IMR-90 (cell line): ENCODE results near the gene KRTAP1-5. TPM values are rescaled to one million over a fixed set of nuclear protein-coding genes. Genes with fewer than 3 reads are reported as not detected.

ENCODE experiments used
- ATAC-seq: fragments of 200-7000 bp; cut with Tn5 transposase; 2 replicates; pipeline ENCODE4 v1.9.1; 2020; ENCODE audit warnings: low read depth, mild to moderate bottlenecking, moderate library complexity
- BruUV-seq: library from RNA; stranded (reverse); fragments of 400-500 nt; replicated peaks from 2 replicates; lab custom pipeline; 2021; lab: Mats Ljungman, UMichigan
- CTCF ChIA-PET: fragments of 300-600 bp; formaldehyde crosslinking; extraction: SDS; loops from one replicate; lab custom pipeline; 2021; ENCODE audit warnings: antibody characterized with exemption; lab: Yijun Ruan, JAX
- POLR2A ChIA-PET: fragments of 300-600 bp; sonication (Branson Sonifier 250); formaldehyde crosslinking; loops from one replicate; lab custom pipeline; 2022; ENCODE audit warnings: antibody characterized with exemption; ENCODE audit not compliant: unreplicated experiment; lab: Charles Lee
- DNase-seq: peaks from one replicate; pipeline ENCODE4 v3.0.0; 2013
- H2AFZ ChIP-seq: replicated peaks from 2 replicates; pipeline ENCODE3; 2013; ENCODE audit warnings: low read length, mild to moderate bottlenecking; ENCODE audit not compliant: poor library complexity
- H2AK5ac ChIP-seq: 2 replicates; pipeline ENCODE4 v1.6.1; 2013; ENCODE audit warnings: low read depth, low read length, inconsistent platforms
- H2AK9ac ChIP-seq: replicated peaks from 2 replicates; pipeline ENCODE3; 2013; ENCODE audit warnings: mild to moderate bottlenecking, low read depth, low read length, moderate library complexity; ENCODE audit not compliant: poor library complexity
- H2BK120ac ChIP-seq: 2 replicates; pipeline ENCODE4 v1.6.1; 2013; ENCODE audit warnings: low read depth, low read length, inconsistent platforms
- H2BK15ac ChIP-seq: 3 replicates; pipeline ENCODE4 v1.6.1; 2013; ENCODE audit warnings: low read depth, low read length, inconsistent platforms
- H2BK20ac ChIP-seq: 2 replicates; pipeline ENCODE4 v1.6.1; 2013; ENCODE audit warnings: low read depth, mild to moderate bottlenecking, inconsistent platforms, low read length, moderate library complexity
- H2BK5ac ChIP-seq: 2 replicates; pipeline ENCODE4 v1.6.1; 2013; ENCODE audit warnings: mild to moderate bottlenecking, low read depth, low read length, inconsistent platforms; ENCODE audit not compliant: poor library complexity, severe bottlenecking
- H3K14ac ChIP-seq: replicated peaks from 2 replicates; pipeline ENCODE4 v1.6.1; 2013; ENCODE audit warnings: low read depth, low read length, inconsistent platforms
- H3K18ac ChIP-seq: 2 replicates; pipeline ENCODE4 v1.6.1; 2013; ENCODE audit warnings: low read depth, low read length, control low read depth
- H3K23ac ChIP-seq: 2 replicates; pipeline ENCODE4 v1.6.1; 2013; ENCODE audit warnings: low read depth, low read length, inconsistent platforms
- H3K27ac ChIP-seq: 2 replicates; pipeline ENCODE4 v1.5.1; 2013; ENCODE audit warnings: mild to moderate bottlenecking, control low read depth, low read length; ENCODE audit not compliant: insufficient read depth
- H3K27me3 ChIP-seq: 2 replicates; pipeline ENCODE4 v1.6.1; 2013; ENCODE audit warnings: low read length; ENCODE audit not compliant: control insufficient read depth, insufficient read depth
- H3K36me3 ChIP-seq: 2 replicates; pipeline ENCODE4 v1.6.1; 2013; ENCODE audit warnings: low read length, mixed read lengths; ENCODE audit not compliant: control insufficient read depth, insufficient read depth
- H3K4ac ChIP-seq: 2 replicates; pipeline ENCODE4 v1.6.1; 2013; ENCODE audit warnings: low read depth, low read length, inconsistent platforms
- H3K4me1 ChIP-seq: 2 replicates; pipeline ENCODE4 v1.6.1; 2013; ENCODE audit warnings: low read length, mixed read lengths; ENCODE audit not compliant: control insufficient read depth, insufficient read depth
- H3K4me2 ChIP-seq: 2 replicates; pipeline ENCODE4 v1.6.1; 2013; ENCODE audit warnings: low read depth, mild to moderate bottlenecking, control low read depth, low read length, moderate library complexity
- H3K4me3 ChIP-seq: 2 replicates; pipeline ENCODE4 v1.5.1; 2013; ENCODE audit warnings: low read depth, mild to moderate bottlenecking, control low read depth, low read length, moderate library complexity; ENCODE audit not compliant: insufficient read depth
- H3K56ac ChIP-seq: 2 replicates; pipeline ENCODE4 v1.6.1; 2013; ENCODE audit warnings: low read length, inconsistent platforms; ENCODE audit not compliant: insufficient read depth; ENCODE audit errors: extremely low read depth
- H3K79me1 ChIP-seq, 2 experiments: 2 replicates each; pipeline ENCODE4 v1.6.1; 2013; ENCODE audit warnings: low read length in 2 of 2, inconsistent platforms in 1 of 2, low read depth in 1 of 2
- H3K9ac ChIP-seq: 2 replicates; pipeline ENCODE4 v1.6.1; 2013; ENCODE audit warnings: low read depth, low read length, control low read depth
- H3K9me1 ChIP-seq: 2 replicates; pipeline ENCODE4 v1.6.1; 2013; ENCODE audit warnings: low read length, inconsistent platforms; ENCODE audit not compliant: insufficient read depth
- H3K9me3 ChIP-seq: 2 replicates; pipeline ENCODE4 v1.6.1; 2013; ENCODE audit warnings: low read length; ENCODE audit not compliant: control insufficient read depth, insufficient read depth
- H4K20me1 ChIP-seq: 2 replicates; pipeline ENCODE4 v1.6.1; 2013; ENCODE audit warnings: low read length, inconsistent platforms; ENCODE audit not compliant: insufficient read depth
- H4K5ac ChIP-seq: 2 replicates; pipeline ENCODE4 v1.6.1; 2013; ENCODE audit warnings: mild to moderate bottlenecking, low read depth, low read length, control low read depth
- H4K8ac ChIP-seq, 2 experiments: 2 replicates each; pipeline ENCODE4 v1.6.1; 2013; ENCODE audit warnings: low read depth in 2 of 2, low read length in 2 of 2, control low read depth in 1 of 2, inconsistent platforms in 1 of 2
- H4K91ac ChIP-seq: 2 replicates; pipeline ENCODE4 v1.6.1; 2013; ENCODE audit warnings: low read depth, low read length, inconsistent platforms; ENCODE audit not compliant: insufficient read depth
- BHLHE40 ChIP-seq: fragments of 150-350 bp; IDR thresholded peaks from 2 replicates; pipeline ENCODE4 v1.6.1; 2016; ENCODE audit warnings: mild to moderate bottlenecking, low read depth, low read length
- CEBPB ChIP-seq: IDR thresholded peaks from 2 replicates; pipeline ENCODE4 v1.6.1; 2012; ENCODE audit warnings: low read depth, low read length, improper control_type of control experiment
- WGBS, 2 experiments: methylation state at CpG; one replicate each; pipeline versions ENCODE4 v1.1.5 to v1.1.7; 2013; ENCODE audit warnings: missing lambda C conversion rate in 2 of 2; ENCODE audit not compliant: insufficient read length in 1 of 2; ENCODE audit errors: extremely low coverage in 2 of 2; 5-methylcytosine and 5-hydroxymethylcytosine counted together
- dilution Hi-C: fragments of 300-500 bp; cut with HindIII; formaldehyde crosslinking; loops from one replicate; pipeline ENCODE4 v1.14.3; 2018; ENCODE audit warnings: low sequenced_read_pairs; ENCODE audit not compliant: unreplicated experiment
- in situ Hi-C: fragments of 300-500 bp; cut with MboI; formaldehyde crosslinking; loops from 3 replicates; pipeline ENCODE4 v1.14.3; 2019; ENCODE audit warnings: low sequenced_read_pairs, inconsistent platforms, mixed read lengths
- intact Hi-C: fragments of 100-400 bp; cut with micrococcal nuclease; formaldehyde crosslinking; loops from 2 replicates; pipeline ENCODE4 v1.10.0; 2022
- polyA plus RNA-seq, 3 experiments: library from polyadenylated mRNA; depleted of rRNA; stranded (reverse); fragments of >200 nt; gene quantifications; 2 replicates each; pipeline ENCODE4 v1.2.3, GENCODE V29; 2012; ENCODE audit warnings: low replicate concordance in 1 of 3
- total RNA-seq: library from RNA; depleted of rRNA; stranded (reverse); fragments of >200 nt; gene quantifications from 2 replicates; pipeline ENCODE4 v1.2.3, GENCODE V29; 2012
- TF ChIP-seq, protein P1 (sequence below): fragments of 150-350 bp; IDR thresholded peaks from 2 replicates; pipeline ENCODE4 v1.6.1; 2017; ENCODE audit warnings: mild to moderate bottlenecking, antibody characterized with exemption, low read length, low read depth

The KRTAP1-5 gene
- total and polyA plus RNA-seq, 2 of the 4 experiments (the other 2 are of a cell fraction) = 27.0 to 34.8 TPM

DNA sequence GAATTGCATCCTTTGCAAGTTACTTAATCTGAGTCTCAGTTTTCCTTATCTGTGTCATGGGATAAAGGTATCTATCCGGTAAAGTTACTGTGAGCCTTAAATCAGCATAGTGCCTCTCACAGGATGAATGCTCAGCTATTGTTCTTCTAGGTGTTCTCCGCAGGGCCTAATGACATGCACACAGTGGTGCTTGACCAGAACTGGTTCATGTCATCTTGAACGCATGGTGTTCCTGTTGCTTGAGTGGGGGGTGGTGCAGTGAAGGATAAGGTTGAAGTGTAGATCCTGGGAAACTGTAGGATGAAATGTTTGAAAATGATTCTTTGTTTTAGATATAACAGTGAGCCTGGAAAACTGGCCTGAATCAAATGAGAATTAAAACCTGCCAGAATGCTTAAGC, 46.9 kb downstream of the KRTAP1-5 start:
- 80% methylated on average over 1 of the region's 3 CpGs; no CpG with 5 or more reads in 1 of the 2 experiments for WGBS, 2 experiments
- intact Hi-C loops (no loop called here), in situ Hi-C loops (no loop called here), dilution Hi-C loops (no loop called here)
- Histone ChIP-seq H3K9me3 (no peaks in the 10 kb centered on the region), H3K27me3 (no peaks in the 10 kb centered on the region), H3K4me1 (peaks cover 5% of the 10 kb centered on the region), H2AK9ac (no peak overlapping the region), H2AFZ (peak overlapping the region; percentile 75), H3K9me1 (no peaks in the 10 kb centered on the region), H3K14ac (no peak overlapping the region), H2BK15ac (no peak overlapping the region; the same call in 2 of the 3 replicates), H3K36me3 (no peaks in the 10 kb centered on the region), H3K23ac (no peak overlapping the region), H3K79me1 (no peaks in the 10 kb centered on the region), H3K18ac (no peak overlapping the region), H3K4me2 (no peak overlapping the region), H3K9ac (no peak overlapping the region), H2BK120ac (no peak overlapping the region), H3K4me3 (no peak overlapping the region), H2BK20ac (0 out of 2 replicates have a peak overlapping the region, but pooled peaks have one; percentile 1), H4K91ac (no peak overlapping the region), H2AK5ac (peak overlapping the region; percentile 35; the same call in 1 of the 2 replicates), H3K27ac (no peak overlapping the region), H4K20me1 (no peaks in the 10 kb centered on the region), H2BK5ac (no peak overlapping the region), H4K8ac (no peak overlapping the region), H3K56ac (no peak overlapping the region), H3K4ac (no peak overlapping the region), H4K5ac (no peak overlapping the region)
- TF ChIP-seq CEBPB (no peak), BHLHE40 (no peak)
- TF ChIP-seq, protein P1, sequence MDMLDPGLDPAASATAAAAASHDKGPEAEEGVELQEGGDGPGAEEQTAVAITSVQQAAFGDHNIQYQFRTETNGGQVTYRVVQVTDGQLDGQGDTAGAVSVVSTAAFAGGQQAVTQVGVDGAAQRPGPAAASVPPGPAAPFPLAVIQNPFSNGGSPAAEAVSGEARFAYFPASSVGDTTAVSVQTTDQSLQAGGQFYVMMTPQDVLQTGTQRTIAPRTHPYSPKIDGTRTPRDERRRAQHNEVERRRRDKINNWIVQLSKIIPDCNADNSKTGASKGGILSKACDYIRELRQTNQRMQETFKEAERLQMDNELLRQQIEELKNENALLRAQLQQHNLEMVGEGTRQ = no peak
- POLR2A ChIA-PET = interaction anchor here (0.6 kb wide), 1 partner anchor 35 kb away, joined by 4 read pairs; no protein-coding TSS in a partner anchor
- CTCF ChIA-PET = no interaction called here
- ATAC-seq = no peak
- DNase-seq = no peak
- BruUV-seq = no TSS peak
